A549 (cell line): Measurements from ENCODE around the gene HMG20B. TPM values are rescaled to one million over a fixed set of nuclear protein-coding genes. Genes with fewer than 3 reads are reported as not detected.

ENCODE experiments used
- ATAC-seq, 2 experiments: fragments of 200-7000 bp in 1 of 2; fragments of >200 bp in 1 of 2; cut with Nextera tagmentation in 1 of 2; cut with Tn5 transposase in 1 of 2; 3 replicates each; pipeline versions ENCODE4 v1.8.0 to v1.9.1; 2018 to 2020; ENCODE audit warnings: mild to moderate bottlenecking in 1 of 2, moderate library complexity in 1 of 2
- CTCF ChIA-PET: fragments of 300-600 bp; sonication (Branson Sonifier 250); formaldehyde crosslinking; extraction: SDS; loops from one replicate; lab custom pipeline; 2021; ENCODE audit warnings: antibody characterized with exemption, inconsistent platforms; lab: Yijun Ruan, JAX
- POLR2A ChIA-PET: fragments of 350-600 bp; formaldehyde crosslinking; extraction: SDS; loops from one replicate; lab custom pipeline; 2021; ENCODE audit warnings: antibody characterized with exemption, inconsistent platforms; lab: Yijun Ruan, JAX
- DNase-seq, 2 experiments: peaks; one replicate each; pipeline versions ENCODE4 v3.0.0 to v3.0.0-alpha.2; 2011 to 2016; ENCODE audit warnings: low read depth in 1 of 2, low spot score in 1 of 2
- FAIRE-seq: peaks from 2 replicates; lab custom pipeline; 2011; peaks lifted over from hg19 to GRCh38; lab: Jason Lieb, UNC
- H3K27ac ChIP-seq, 2 experiments: fragments of >200 bp; sonication (Bioruptor Twin); formaldehyde crosslinking; 3 replicates each; pipeline ENCODE4 v1.5.1; 2016 to 2017
- H3K4me1 ChIP-seq: fragments of >200 bp; sonication (Bioruptor Twin); formaldehyde crosslinking; 3 replicates; pipeline ENCODE4 v1.6.1; 2016
- H3K4me2 ChIP-seq: fragments of >200 bp; sonication (Bioruptor Twin); formaldehyde crosslinking; 3 replicates; pipeline ENCODE4 v1.6.1; 2016
- H3K4me3 ChIP-seq: fragments of >200 bp; sonication (Bioruptor Twin); formaldehyde crosslinking; 3 replicates; pipeline ENCODE4 v1.5.1; 2016
- H3K9me3 ChIP-seq: fragments of >200 bp; sonication (Bioruptor Twin); formaldehyde crosslinking; 3 replicates; pipeline ENCODE4 v1.6.1; 2016
- BCL3 ChIP-seq: fragments of >200 bp; sonication (Bioruptor Twin); formaldehyde crosslinking; IDR thresholded peaks from 3 replicates; pipeline ENCODE4 v1.6.1; 2016
- CBX2 ChIP-seq: fragments of 200-600 bp; sonication (generic); IDR thresholded peaks from 2 replicates; pipeline ENCODE4 v1.6.1; 2016; ENCODE audit warnings: low read depth, mild to moderate bottlenecking, borderline replicate concordance
- CBX8 ChIP-seq: fragments of 200-600 bp; sonication (generic); IDR thresholded peaks from 2 replicates; pipeline ENCODE4 v1.6.1; 2016
- CHD2 ChIP-seq: fragments of 150-350 bp; IDR thresholded peaks from 2 replicates; pipeline ENCODE4 v1.6.1; 2014; ENCODE audit warnings: low read length; ENCODE audit not compliant: partially characterized antibody
- EHF ChIP-seq: fragments of 250-450 bp; sonication (Bioruptor Pico); IDR thresholded peaks from 2 replicates; pipeline ENCODE4 v1.5.0; 2020; ENCODE audit warnings: mild to moderate bottlenecking
- EP300 ChIP-seq, 2 experiments: fragments of >200 bp; sonication (Bioruptor Twin); formaldehyde crosslinking; IDR thresholded peaks; 2 replicates in 1 of 2; 3 replicates in 1 of 2; pipeline ENCODE4 v1.6.1; 2016 to 2017
- FOSL2 ChIP-seq, 2 experiments: fragments of 450-650 bp in 1 of 2; fragments of >200 bp in 1 of 2; sonication (Bioruptor Twin) in 1 of 2; formaldehyde crosslinking; IDR thresholded peaks; 2 replicates each; pipeline versions ENCODE4 v1.5.0 to v1.6.1; 2016 to 2020; ENCODE audit warnings: mild to moderate bottlenecking in 1 of 2, moderate library complexity in 1 of 2
- HOXA7 ChIP-seq: fragments of 250-450 bp; sonication (Bioruptor Pico); IDR thresholded peaks from 2 replicates; pipeline ENCODE4 v1.5.0; 2020; ENCODE audit warnings: mild to moderate bottlenecking, moderate library complexity
- HOXB13 ChIP-seq: fragments of 250-450 bp; sonication (Bioruptor Pico); IDR thresholded peaks from 2 replicates; pipeline ENCODE4 v1.5.0; 2020; ENCODE audit warnings: low read depth, mild to moderate bottlenecking, moderate library complexity
- PHF8 ChIP-seq: fragments of 200-600 bp; sonication (generic); IDR thresholded peaks from 2 replicates; pipeline ENCODE4 v1.6.1; 2016; ENCODE audit warnings: low read depth, mild to moderate bottlenecking, antibody characterized with exemption, moderate library complexity, borderline replicate concordance
- RAD21 ChIP-seq, 2 experiments: fragments of >200 bp in 1 of 2; sonication (Bioruptor Twin) in 1 of 2; formaldehyde crosslinking in 1 of 2; IDR thresholded peaks in 1 of 2; conservative IDR thresholded peaks in 1 of 2; 2 replicates in 1 of 2; 3 replicates in 1 of 2; pipeline ENCODE4 v1.6.1; 2012 to 2018; ENCODE audit warnings: inconsistent platforms in 1 of 2
- RNF2 ChIP-seq: fragments of 200-600 bp; sonication (generic); IDR thresholded peaks from 2 replicates; pipeline ENCODE4 v1.6.1; 2016; ENCODE audit warnings: low read depth, mild to moderate bottlenecking, antibody characterized with exemption, moderate library complexity, borderline replicate concordance
- TP53 ChIP-seq: fragments of 250-450 bp; sonication (Bioruptor Pico); IDR thresholded peaks from 2 replicates; pipeline ENCODE4 v1.5.0; 2021; ENCODE audit warnings: mild to moderate bottlenecking, moderate library complexity
- ZFP36 ChIP-seq: fragments of 450-650 bp; IDR thresholded peaks from 2 replicates; pipeline ENCODE4 v1.6.1; 2014; ENCODE audit warnings: borderline replicate concordance; ENCODE audit not compliant: partially characterized antibody
- ZNF302 ChIP-seq: fragments of 250-450 bp; sonication (Bioruptor Pico); IDR thresholded peaks from 2 replicates; pipeline ENCODE4 v1.9.0; 2021; ENCODE audit warnings: inconsistent platforms, mild to moderate bottlenecking, moderate library complexity
- WGBS: methylation state at CpG from one replicate; pipeline ENCODE4 v1.1.6; 2017; ENCODE audit errors: missing lambda C conversion rate; 5-methylcytosine and 5-hydroxymethylcytosine counted together
- polyA plus RNA-seq, 4 experiments: library from polyadenylated mRNA; depleted of rRNA in 3 of 4; stranded (reverse); fragments of >200 nt; fragmentation: RNase III in 1 of 4; extraction: RNeasy Plus Mini Kit Qiagen cat#74134 plus additional on column Dnase treatment in 1 of 4; gene quantifications; 2 replicates in 3 of 4; 3 replicates in 1 of 4; pipeline ENCODE4 v1.2.3, GENCODE V29; 2011 to 2017
- TF ChIP-seq, protein P1 (sequence below): fragments of 250-450 bp; sonication (Bioruptor Pico); IDR thresholded peaks from 2 replicates; pipeline ENCODE4 v1.5.0; 2021; ENCODE audit warnings: mild to moderate bottlenecking, moderate library complexity, borderline replicate concordance
- TF ChIP-seq, protein P2 (sequence below): fragments of >200 bp; sonication (Bioruptor Twin); formaldehyde crosslinking; IDR thresholded peaks from 2 replicates; pipeline ENCODE4 v1.6.1; 2016
- TF ChIP-seq, protein P3 (sequence below): IDR thresholded peaks from 2 replicates; pipeline ENCODE4 v1.6.1; 2012
- TF ChIP-seq, protein P4 (sequence below): fragments of 200-600 bp; sonication (generic); IDR thresholded peaks from 2 replicates; pipeline ENCODE4 v1.6.1; 2016; ENCODE audit warnings: antibody characterized with exemption, mild to moderate bottlenecking, moderate library complexity
- TF ChIP-seq, protein P5 (sequence below): fragments of >200 bp; sonication (Bioruptor Twin); formaldehyde crosslinking; IDR thresholded peaks from 3 replicates; pipeline ENCODE4 v1.5.1; 2016

The HMG20B gene
- polyA plus RNA-seq, 2 of the 4 experiments (the other 2 are of a cell fraction), result 24.2 to 47.1 TPM

- Histone ChIP-seq H3K4me1 (no peaks in the 10 kb centered on the region), H3K4me2 (no peak overlapping the region), H3K9me3 (no peaks in the 10 kb centered on the region), H3K4me3 (no peak overlapping the region), H3K27ac (no peak overlapping the region)
- no peak for FAIRE-seq
- ChIA-PET CTCF (interaction anchor here (0.6 to 2.5 kb wide), 15 partner anchors 9 to 132 kb away, joined by 3 to 16 read pairs (median 4); no protein-coding TSS in a partner anchor), POLR2A (no interaction called here)
- peak; percentile 72 for TF ChIP-seq ZFP36
- TF ChIP-seq, protein P1, sequence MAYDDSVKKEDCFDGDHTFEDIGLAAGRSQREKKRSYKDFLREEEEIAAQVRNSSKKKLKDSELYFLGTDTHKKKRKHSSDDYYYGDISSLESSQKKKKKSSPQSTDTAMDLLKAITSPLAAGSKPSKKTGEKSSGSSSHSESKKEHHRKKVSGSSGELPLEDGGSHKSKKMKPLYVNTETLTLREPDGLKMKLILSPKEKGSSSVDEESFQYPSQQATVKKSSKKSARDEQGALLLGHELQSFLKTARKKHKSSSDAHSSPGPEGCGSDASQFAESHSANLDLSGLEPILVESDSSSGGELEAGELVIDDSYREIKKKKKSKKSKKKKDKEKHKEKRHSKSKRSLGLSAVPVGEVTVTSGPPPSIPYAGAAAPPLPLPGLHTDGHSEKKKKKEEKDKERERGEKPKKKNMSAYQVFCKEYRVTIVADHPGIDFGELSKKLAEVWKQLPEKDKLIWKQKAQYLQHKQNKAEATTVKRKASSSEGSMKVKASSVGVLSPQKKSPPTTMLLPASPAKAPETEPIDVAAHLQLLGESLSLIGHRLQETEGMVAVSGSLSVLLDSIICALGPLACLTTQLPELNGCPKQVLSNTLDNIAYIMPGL, result no peak
- 78% methylated on average over 12 of the region's 31 CpGs for WGBS
- no peak for DNase-seq
- peak in 1 of 2 experiments; percentile 15; a peak in 2 of 6 replicates for ATAC-seq
These were observed 46.3 kb downstream of the HMG20B start for GRCh38 chr19:3618811-3619630.

- DNase-seq (no peak), ATAC-seq (peak in 1 of 2 experiments; percentile 14; a peak in 2 of 6 replicates), FAIRE-seq (no peak)
- Histone ChIP-seq H3K4me3 (no peak overlapping the region), H3K4me1 (no peaks in the 10 kb centered on the region), H3K9me3 (no peaks in the 10 kb centered on the region), H3K27ac (no peak overlapping the region), H3K4me2 (no peak overlapping the region)
- ChIA-PET POLR2A (no interaction called here), CTCF (interaction anchor here (0.6 to 2.5 kb wide), 10 partner anchors 8 to 75 kb away, joined by 3 to 16 read pairs (median 4); no protein-coding TSS in a partner anchor)
- WGBS, result 85% methylated on average over 11 of the region's 17 CpGs
- TF ChIP-seq FOSL2 (IDR thresholded peaks at IDR 0.05) (no peak), FOSL2 (CRISPR knock-in tag; IDR thresholded peaks at IDR 0.05) (no peak), CHD2 (no peak), HOXB13 (CRISPR knock-in tag) (no peak), CBX8 (no peak), BCL3 (no peak), RAD21 (conservative IDR thresholded peaks at IDR 0.05 in 1 of 2, IDR thresholded peaks at IDR 0.05 in 1 of 2) (no peak), RNF2 (no peak), EP300 (IDR thresholded peaks at IDR 0.05) (no peak), EHF (CRISPR knock-in tag) (no peak), PHF8 (no peak), HOXA7 (CRISPR knock-in tag) (no peak), CBX2 (no peak), ZNF302 (no peak), TP53 (no peak)
- TF ChIP-seq, protein P2, sequence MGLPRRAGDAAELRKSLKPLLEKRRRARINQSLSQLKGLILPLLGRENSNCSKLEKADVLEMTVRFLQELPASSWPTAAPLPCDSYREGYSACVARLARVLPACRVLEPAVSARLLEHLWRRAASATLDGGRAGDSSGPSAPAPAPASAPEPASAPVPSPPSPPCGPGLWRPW, result no peak
- TF ChIP-seq, protein P1, result no peak
- TF ChIP-seq, protein P3, sequence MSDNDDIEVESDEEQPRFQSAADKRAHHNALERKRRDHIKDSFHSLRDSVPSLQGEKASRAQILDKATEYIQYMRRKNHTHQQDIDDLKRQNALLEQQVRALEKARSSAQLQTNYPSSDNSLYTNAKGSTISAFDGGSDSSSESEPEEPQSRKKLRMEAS, result no peak
- TF ChIP-seq, protein P4, sequence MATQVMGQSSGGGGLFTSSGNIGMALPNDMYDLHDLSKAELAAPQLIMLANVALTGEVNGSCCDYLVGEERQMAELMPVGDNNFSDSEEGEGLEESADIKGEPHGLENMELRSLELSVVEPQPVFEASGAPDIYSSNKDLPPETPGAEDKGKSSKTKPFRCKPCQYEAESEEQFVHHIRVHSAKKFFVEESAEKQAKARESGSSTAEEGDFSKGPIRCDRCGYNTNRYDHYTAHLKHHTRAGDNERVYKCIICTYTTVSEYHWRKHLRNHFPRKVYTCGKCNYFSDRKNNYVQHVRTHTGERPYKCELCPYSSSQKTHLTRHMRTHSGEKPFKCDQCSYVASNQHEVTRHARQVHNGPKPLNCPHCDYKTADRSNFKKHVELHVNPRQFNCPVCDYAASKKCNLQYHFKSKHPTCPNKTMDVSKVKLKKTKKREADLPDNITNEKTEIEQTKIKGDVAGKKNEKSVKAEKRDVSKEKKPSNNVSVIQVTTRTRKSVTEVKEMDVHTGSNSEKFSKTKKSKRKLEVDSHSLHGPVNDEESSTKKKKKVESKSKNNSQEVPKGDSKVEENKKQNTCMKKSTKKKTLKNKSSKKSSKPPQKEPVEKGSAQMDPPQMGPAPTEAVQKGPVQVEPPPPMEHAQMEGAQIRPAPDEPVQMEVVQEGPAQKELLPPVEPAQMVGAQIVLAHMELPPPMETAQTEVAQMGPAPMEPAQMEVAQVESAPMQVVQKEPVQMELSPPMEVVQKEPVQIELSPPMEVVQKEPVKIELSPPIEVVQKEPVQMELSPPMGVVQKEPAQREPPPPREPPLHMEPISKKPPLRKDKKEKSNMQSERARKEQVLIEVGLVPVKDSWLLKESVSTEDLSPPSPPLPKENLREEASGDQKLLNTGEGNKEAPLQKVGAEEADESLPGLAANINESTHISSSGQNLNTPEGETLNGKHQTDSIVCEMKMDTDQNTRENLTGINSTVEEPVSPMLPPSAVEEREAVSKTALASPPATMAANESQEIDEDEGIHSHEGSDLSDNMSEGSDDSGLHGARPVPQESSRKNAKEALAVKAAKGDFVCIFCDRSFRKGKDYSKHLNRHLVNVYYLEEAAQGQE, result no peak
- TF ChIP-seq, protein P5, sequence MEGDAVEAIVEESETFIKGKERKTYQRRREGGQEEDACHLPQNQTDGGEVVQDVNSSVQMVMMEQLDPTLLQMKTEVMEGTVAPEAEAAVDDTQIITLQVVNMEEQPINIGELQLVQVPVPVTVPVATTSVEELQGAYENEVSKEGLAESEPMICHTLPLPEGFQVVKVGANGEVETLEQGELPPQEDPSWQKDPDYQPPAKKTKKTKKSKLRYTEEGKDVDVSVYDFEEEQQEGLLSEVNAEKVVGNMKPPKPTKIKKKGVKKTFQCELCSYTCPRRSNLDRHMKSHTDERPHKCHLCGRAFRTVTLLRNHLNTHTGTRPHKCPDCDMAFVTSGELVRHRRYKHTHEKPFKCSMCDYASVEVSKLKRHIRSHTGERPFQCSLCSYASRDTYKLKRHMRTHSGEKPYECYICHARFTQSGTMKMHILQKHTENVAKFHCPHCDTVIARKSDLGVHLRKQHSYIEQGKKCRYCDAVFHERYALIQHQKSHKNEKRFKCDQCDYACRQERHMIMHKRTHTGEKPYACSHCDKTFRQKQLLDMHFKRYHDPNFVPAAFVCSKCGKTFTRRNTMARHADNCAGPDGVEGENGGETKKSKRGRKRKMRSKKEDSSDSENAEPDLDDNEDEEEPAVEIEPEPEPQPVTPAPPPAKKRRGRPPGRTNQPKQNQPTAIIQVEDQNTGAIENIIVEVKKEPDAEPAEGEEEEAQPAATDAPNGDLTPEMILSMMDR, result no peak
- TF ChIP-seq, all 56 proteins: peak for 0
These were observed 46.9 kb downstream of the HMG20B start for GRCh38 chr19:3619631-3620012.
